GM12878 (cell line): ENCODE measurements around the gene ATL1. TPM values are rescaled to one million over a fixed set of nuclear protein-coding genes. Genes with fewer than 3 reads are reported as not detected.

Experiments
- ATAC-seq: fragments of 200-7000 bp; cut with Tn5 transposase; 3 replicates; pipeline ENCODE4 v1.9.1; 2020; ENCODE audit warnings: mild to moderate bottlenecking, moderate library complexity
- BruUV-seq: library from RNA; stranded (reverse); fragments of 400-500 nt; replicated peaks from 2 replicates; lab custom pipeline; 2021; lab: Mats Ljungman, UMichigan
- CTCF ChIA-PET: fragments of 300-600 bp; sonication (Branson Sonifier 250); formaldehyde crosslinking; extraction: SDS; loops from one replicate; lab custom pipeline; 2021; ENCODE audit warnings: inconsistent platforms; lab: Yijun Ruan, JAX
- POLR2A ChIA-PET: fragments of 350-600 bp; formaldehyde crosslinking; extraction: SDS; loops from one replicate; lab custom pipeline; 2021; ENCODE audit warnings: inconsistent platforms; lab: Charles Lee
- RAD21 ChIA-PET: fragments of 300-600 bp; sonication (Branson Sonifier 250); formaldehyde crosslinking; loops from one replicate; lab custom pipeline; 2023; ENCODE audit warnings: antibody characterized with exemption; ENCODE audit not compliant: unreplicated experiment; lab: Charles Lee
- SMC1A ChIA-PET: fragments of 300-600 bp; sonication (Branson Sonifier 250); formaldehyde crosslinking; loops from one replicate; lab custom pipeline; 2023; ENCODE audit not compliant: unreplicated experiment, uncharacterized antibody; lab: Charles Lee
- DNase-seq: peaks from one replicate; pipeline ENCODE4 v3.0.0-alpha.2; 2011; ENCODE audit warnings: low read depth, low spot score
- FAIRE-seq: peaks from 3 replicates; lab custom pipeline; 2011; peaks lifted over from hg19 to GRCh38; lab: Jason Lieb, UNC
- H2AFZ ChIP-seq: 2 replicates; pipeline ENCODE4 v1.6.0; 2011; ENCODE audit warnings: low read depth, low read length, control low read depth; ENCODE audit not compliant: control insufficient read depth
- H3K27ac ChIP-seq: 2 replicates; pipeline ENCODE4 v1.5.1; 2011; ENCODE audit warnings: control low read depth; ENCODE audit not compliant: control insufficient read depth, insufficient read depth
- H3K27me3 ChIP-seq, 2 experiments: replicated peaks in 1 of 2; 2 replicates each; pipeline versions ENCODE4 v1.6.0 to v1.6.1; 2011; ENCODE audit warnings: low read length in 1 of 2; ENCODE audit not compliant: control insufficient read depth in 2 of 2, insufficient read depth in 2 of 2
- H3K36me3 ChIP-seq, 2 experiments: 2 replicates each; pipeline ENCODE4 v1.5.1; 2011; ENCODE audit warnings: low read length in 1 of 2; ENCODE audit not compliant: control insufficient read depth in 2 of 2, insufficient read depth in 2 of 2
- H3K4me1 ChIP-seq: 2 replicates; pipeline ENCODE4 v1.6.1; 2011; ENCODE audit warnings: mild to moderate bottlenecking, low read length, moderate library complexity, mixed read lengths; ENCODE audit not compliant: control insufficient read depth, insufficient read depth
- H3K4me2 ChIP-seq: 2 replicates; pipeline ENCODE4 v1.6.0; 2011; ENCODE audit warnings: control low read depth; ENCODE audit not compliant: control insufficient read depth, insufficient read depth
- H3K4me3 ChIP-seq: fragments of 200-600 bp; sonication (generic); 2 replicates; pipeline ENCODE4 v1.5.1; 2016
- H3K79me2 ChIP-seq: 2 replicates; pipeline ENCODE4 v1.6.0; 2011; ENCODE audit warnings: low read length; ENCODE audit not compliant: control insufficient read depth, insufficient read depth
- H3K9ac ChIP-seq: 2 replicates; pipeline ENCODE4 v1.8.0; 2011; ENCODE audit warnings: low read length, control low read depth, mixed read lengths; ENCODE audit not compliant: control insufficient read depth, insufficient read depth
- H3K9me3 ChIP-seq: replicated peaks from 3 replicates; pipeline ENCODE4 v1.5.1; 2011; ENCODE audit warnings: mild to moderate bottlenecking, low read length; ENCODE audit not compliant: control insufficient read depth, insufficient read depth
- H4K20me1 ChIP-seq: 2 replicates; pipeline ENCODE4 v1.6.0; 2011; ENCODE audit not compliant: control insufficient read depth, insufficient read depth
- BCL3 ChIP-seq: IDR thresholded peaks from 2 replicates; pipeline ENCODE4 v1.6.1; 2011; ENCODE audit warnings: borderline replicate concordance, low read depth, mild to moderate bottlenecking, moderate library complexity, low read length; ENCODE audit not compliant: insufficient read depth, poor library complexity, severe bottlenecking
- E2F4 ChIP-seq: IDR thresholded peaks from 2 replicates; pipeline ENCODE4 v1.6.1; 2012; ENCODE audit warnings: low read depth, low read length, improper control_type of control experiment
- ETV6 ChIP-seq, 2 experiments: fragments of 450-650 bp in 1 of 2; IDR thresholded peaks in 1 of 2; conservative IDR thresholded peaks in 1 of 2; 2 replicates each; pipeline ENCODE4 v1.6.1; 2014; ENCODE audit warnings: antibody characterized with exemption in 1 of 2, borderline replicate concordance in 1 of 2, low read depth in 1 of 2, mild to moderate bottlenecking in 1 of 2, moderate library complexity in 1 of 2
- IKZF2 ChIP-seq, 2 experiments: fragments of 450-650 bp; IDR thresholded peaks; 2 replicates each; pipeline ENCODE4 v1.6.1; 2017; ENCODE audit warnings: mild to moderate bottlenecking in 2 of 2, moderate library complexity in 2 of 2
- KAT2A ChIP-seq: conservative IDR thresholded peaks from 2 replicates; pipeline ENCODE4 v1.6.1; 2011; ENCODE audit warnings: low read depth, low read length; ENCODE audit not compliant: control insufficient read depth
- KDM1A ChIP-seq: fragments of 200-600 bp; sonication (generic); IDR thresholded peaks from 2 replicates; pipeline ENCODE4 v1.6.1; 2016; ENCODE audit warnings: borderline replicate concordance
- MTA2 ChIP-seq: fragments of 450-650 bp; IDR thresholded peaks from 2 replicates; pipeline ENCODE4 v1.6.1; 2016; ENCODE audit warnings: low read depth, mild to moderate bottlenecking, moderate library complexity
- PBX3 ChIP-seq: IDR thresholded peaks from 2 replicates; pipeline ENCODE4 v1.6.1; 2011; ENCODE audit warnings: mild to moderate bottlenecking, low read depth, low read length, moderate library complexity; ENCODE audit not compliant: insufficient replicate concordance
- RBBP5 ChIP-seq: fragments of 200-600 bp; sonication (generic); conservative IDR thresholded peaks from 2 replicates; pipeline ENCODE4 v1.6.1; 2016
- RELA ChIP-seq: fragments of 450-650 bp; IDR thresholded peaks from 2 replicates; pipeline ENCODE4 v1.8.0; 2014; ENCODE audit warnings: borderline replicate concordance; ENCODE audit not compliant: partially characterized antibody
- SREBF1 ChIP-seq: IDR thresholded peaks from 2 replicates; pipeline ENCODE4 v1.6.1; 2012; ENCODE audit warnings: mild to moderate bottlenecking, low read length
- TBL1XR1 ChIP-seq: IDR thresholded peaks from 2 replicates; pipeline ENCODE4 v1.6.1; 2012; ENCODE audit warnings: low read depth, low read length, improper control_type of control experiment
- ZNF24 ChIP-seq: fragments of 450-650 bp; IDR thresholded peaks from 2 replicates; pipeline ENCODE4 v1.6.1; 2017; ENCODE audit warnings: antibody characterized with exemption, mild to moderate bottlenecking
- WGBS: methylation state at CpG from one replicate; pipeline ENCODE4 v1.1.6; 2016; ENCODE audit warnings: low lambda C conversion rate; ENCODE audit not compliant: insufficient replicate concordance, insufficient coverage; ENCODE audit errors: missing lambda C conversion rate; 5-methylcytosine and 5-hydroxymethylcytosine counted together
- in situ Hi-C: fragments of 300-500 bp; cut with MboI; formaldehyde crosslinking; loops from 9 replicates; pipeline ENCODE4 v1.14.3; 2018; ENCODE audit warnings: mixed read lengths
- intact Hi-C: fragments of 100-400 bp; cut with micrococcal nuclease; formaldehyde crosslinking; loops from one replicate; pipeline ENCODE4 v1.14.2; 2022; ENCODE audit not compliant: unreplicated experiment
- polyA plus RNA-seq, 11 experiments: library from polyadenylated mRNA; depleted of rRNA in 4 of 11; unstranded in 6 of 11; stranded (reverse) in 5 of 11; fragments of >200 nt; fragmentation: Nextera tagmentation in 4 of 11; fragmentation: Illumina TruSeq in 1 of 11; extraction: Ambion mirVana in 4 of 11; extraction: Trizol in 1 of 11; gene quantifications; 1 replicate in 1 of 11; 2 replicates in 10 of 11; pipeline versions ENCODE4 v1.2.1 to v1.2.3, GENCODE V29; 2011 to 2016; ENCODE audit warnings: inconsistent platforms in 2 of 11, missing spikeins in 2 of 11, low read depth in 1 of 11
- total RNA-seq, 4 experiments: library from RNA; depleted of rRNA in 3 of 4; stranded (reverse); fragments of >200 nt in 3 of 4; fragmentation: Illumina TruSeq in 1 of 4; extraction: Trizol in 1 of 4; gene quantifications; 2 replicates each; pipeline versions ENCODE4 v1.2.1 to v1.2.3, GENCODE V29; 2013 to 2021

ATL1 gene
- total and polyA plus RNA-seq, 10 of the 15 experiments (the other 5 are each of a cell fraction or from before 2014, with no cell fraction given), result 0.11 to 1.2 (median 0.58) TPM; not detected in 1

GRCh38 chr14:50562841-50563240 is 2.9 kb downstream of the ATL1 start:
- Histone ChIP-seq H4K20me1 (no peaks in the 10 kb centered on the region), H3K4me3 (no peak overlapping the region), H3K27me3 (peaks cover 9 to 12% of the 10 kb centered on the region in 2 experiments), H3K79me2 (no peaks in the 10 kb centered on the region), H3K27ac (no peak overlapping the region), H3K9me3 (no peaks in the 10 kb centered on the region; the same call in 2 of the 3 replicates), H3K36me3 (no peaks in the 10 kb centered on the region), H3K4me2 (no peak overlapping the region), H3K4me1 (peaks cover 8% of the 10 kb centered on the region), H2AFZ (no peak overlapping the region), H3K9ac (no peak overlapping the region)
- FAIRE-seq (no peak), DNase-seq (no peak), ATAC-seq (no peak)
- intact Hi-C loops, result no loop called here
- in situ Hi-C loops, result no loop called here
- ChIA-PET POLR2A (interaction anchor here (0.6 kb wide), 1 partner anchor 430 kb away, joined by 3 read pairs; no protein-coding TSS in a partner anchor), SMC1A (interaction anchor here (1.2 kb wide), 2 partner anchors 17 to 38 kb away, joined by 3 to 4 read pairs; no protein-coding TSS in a partner anchor), CTCF (interaction anchor here (1.6 kb wide), 1 partner anchor 298 kb away, joined by 4 read pairs; no protein-coding TSS in a partner anchor), RAD21 (no interaction called here)
- 100% methylated on average over 1 of the region's 1 CpG for WGBS
- TF ChIP-seq KDM1A, result no peak
- TF ChIP-seq ETV6 (conservative IDR thresholded peaks at IDR 0.05 in 1 of 2, IDR thresholded peaks at IDR 0.05 in 1 of 2; ENCODE audit: borderline replicate concordance in 1 of 2, low read depth in 1 of 2), result no peak
- no peak for TF ChIP-seq RELA
- TF ChIP-seq RBBP5, result no peak
- TF ChIP-seq E2F4, result no peak
- TF ChIP-seq TBL1XR1, result no peak
- TF ChIP-seq BCL3, result no peak
- TF ChIP-seq MTA2, result no peak
- no peak for TF ChIP-seq PBX3
- no peak for TF ChIP-seq ZNF24
- TF ChIP-seq KAT2A, result no peak
- no peak for TF ChIP-seq IKZF2 (IDR thresholded peaks at IDR 0.05)
- no peak for TF ChIP-seq SREBF1
- BruUV-seq, result no TSS peak
